ENCODE results near the gene DNAH17.

GRCh38 chr17:78539781-78540180 is 37.4 kb downstream of the DNAH17 start:
- TF ChIP-seq POLR2A (IDR thresholded peaks at IDR 0.05) (no peak), POLR2AphosphoS5 (IDR thresholded peaks at IDR 0.05; ENCODE audit: insufficient read depth in 1 of 2, low read depth in 1 of 2) (no peak)
- TF ChIP-seq, protein P1, sequence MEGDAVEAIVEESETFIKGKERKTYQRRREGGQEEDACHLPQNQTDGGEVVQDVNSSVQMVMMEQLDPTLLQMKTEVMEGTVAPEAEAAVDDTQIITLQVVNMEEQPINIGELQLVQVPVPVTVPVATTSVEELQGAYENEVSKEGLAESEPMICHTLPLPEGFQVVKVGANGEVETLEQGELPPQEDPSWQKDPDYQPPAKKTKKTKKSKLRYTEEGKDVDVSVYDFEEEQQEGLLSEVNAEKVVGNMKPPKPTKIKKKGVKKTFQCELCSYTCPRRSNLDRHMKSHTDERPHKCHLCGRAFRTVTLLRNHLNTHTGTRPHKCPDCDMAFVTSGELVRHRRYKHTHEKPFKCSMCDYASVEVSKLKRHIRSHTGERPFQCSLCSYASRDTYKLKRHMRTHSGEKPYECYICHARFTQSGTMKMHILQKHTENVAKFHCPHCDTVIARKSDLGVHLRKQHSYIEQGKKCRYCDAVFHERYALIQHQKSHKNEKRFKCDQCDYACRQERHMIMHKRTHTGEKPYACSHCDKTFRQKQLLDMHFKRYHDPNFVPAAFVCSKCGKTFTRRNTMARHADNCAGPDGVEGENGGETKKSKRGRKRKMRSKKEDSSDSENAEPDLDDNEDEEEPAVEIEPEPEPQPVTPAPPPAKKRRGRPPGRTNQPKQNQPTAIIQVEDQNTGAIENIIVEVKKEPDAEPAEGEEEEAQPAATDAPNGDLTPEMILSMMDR (IDR thresholded peaks at IDR 0.05) = no peak

All from vagina (tissue), 2 donors.